ENCODE data around the gene AMH. TPM values are rescaled to one million over a fixed set of nuclear protein-coding genes. Genes with fewer than 3 reads are reported as not detected.

The AMH gene
- total RNA-seq, 2 experiments from 2014 or later = 3.3 to 3.5 TPM

- intact Hi-C loops (cut with DNase I, micrococcal nuclease) = loop anchor here (10.0 kb wide), 2 partner anchors 218 to 382 kb away; partner anchors contain the start of gene BTBD2 (in 1 of the 2)
- Mint-ChIP-seq H3K4me3 (peak overlapping the region; percentile 51), H3K36me3 (ENCODE audit: low read depth) (peaks cover 34% of the 10 kb centered on the region)
Observed at GRCh38 chr19:2232286-2233151, 16.6 kb upstream of the AMH start.

DNA sequence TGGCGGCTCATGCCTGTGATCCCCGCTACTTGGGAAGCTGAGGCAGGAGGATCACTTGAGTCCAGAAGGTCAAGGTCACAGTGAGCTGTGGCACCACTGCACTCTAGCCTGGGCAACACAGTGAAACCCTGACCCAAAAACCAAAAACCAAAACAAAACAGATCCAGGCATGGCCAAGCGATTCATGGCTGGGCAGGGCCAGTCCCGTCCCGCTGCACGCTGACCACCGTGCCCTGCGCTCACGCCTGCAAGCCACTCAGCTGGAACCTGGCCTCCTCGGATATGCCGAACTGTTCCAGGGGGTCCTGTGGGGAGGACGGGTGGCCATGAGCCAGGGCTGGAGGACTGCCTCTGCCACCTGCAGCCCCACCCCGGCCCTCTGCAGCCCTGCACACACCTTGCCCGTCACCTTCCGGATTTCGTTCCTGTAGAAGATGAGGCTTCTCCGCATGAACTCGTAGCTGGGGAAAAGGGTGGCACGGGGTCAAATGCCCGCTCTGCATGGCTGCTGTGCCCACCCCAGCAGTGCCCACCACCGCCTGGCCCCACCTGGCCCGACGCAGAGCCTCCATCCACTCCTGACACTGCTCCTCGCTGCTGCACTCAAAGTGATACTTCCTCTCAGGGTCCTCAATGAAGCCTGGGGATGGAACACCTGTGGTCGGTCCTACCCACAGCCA is 15.4 kb upstream of the AMH start:
- POLR2A ChIA-PET = interaction anchor here (1.1 kb wide), 1 partner anchor 36 kb away, joined by 4 read pairs; no protein-coding TSS in a partner anchor

More at GRCh38 chr19:2232286-2233151, 16.6 kb upstream of the AMH start:
- H3K27me3 ChIP-seq (ENCODE audit: control insufficient read depth in 1 of 2, insufficient read depth in 2 of 2, low read length in 2 of 2) = no peaks in the 10 kb centered on the region
- Mint-ChIP-seq H3K27ac (no peak overlapping the region), H3K4me1 (ENCODE audit: low read depth) (peaks cover 23% of the 10 kb centered on the region), H3K27me3 (peaks cover 4% of the 10 kb centered on the region), H3K9me3 (no peaks in the 10 kb centered on the region)
- H3K36me3 ChIP-seq (ENCODE audit: insufficient read depth, low read length) = peaks cover 44% of the 10 kb centered on the region
- H3K4me1 ChIP-seq (ENCODE audit: insufficient read depth, low read length) = peaks cover 45% of the 10 kb centered on the region
- TF ChIP-seq, protein P1, sequence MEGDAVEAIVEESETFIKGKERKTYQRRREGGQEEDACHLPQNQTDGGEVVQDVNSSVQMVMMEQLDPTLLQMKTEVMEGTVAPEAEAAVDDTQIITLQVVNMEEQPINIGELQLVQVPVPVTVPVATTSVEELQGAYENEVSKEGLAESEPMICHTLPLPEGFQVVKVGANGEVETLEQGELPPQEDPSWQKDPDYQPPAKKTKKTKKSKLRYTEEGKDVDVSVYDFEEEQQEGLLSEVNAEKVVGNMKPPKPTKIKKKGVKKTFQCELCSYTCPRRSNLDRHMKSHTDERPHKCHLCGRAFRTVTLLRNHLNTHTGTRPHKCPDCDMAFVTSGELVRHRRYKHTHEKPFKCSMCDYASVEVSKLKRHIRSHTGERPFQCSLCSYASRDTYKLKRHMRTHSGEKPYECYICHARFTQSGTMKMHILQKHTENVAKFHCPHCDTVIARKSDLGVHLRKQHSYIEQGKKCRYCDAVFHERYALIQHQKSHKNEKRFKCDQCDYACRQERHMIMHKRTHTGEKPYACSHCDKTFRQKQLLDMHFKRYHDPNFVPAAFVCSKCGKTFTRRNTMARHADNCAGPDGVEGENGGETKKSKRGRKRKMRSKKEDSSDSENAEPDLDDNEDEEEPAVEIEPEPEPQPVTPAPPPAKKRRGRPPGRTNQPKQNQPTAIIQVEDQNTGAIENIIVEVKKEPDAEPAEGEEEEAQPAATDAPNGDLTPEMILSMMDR (IDR thresholded peaks at IDR 0.05) = no peak
- H3K4me3 ChIP-seq (ENCODE audit: low read length) = no peak overlapping the region
- POLR2A ChIA-PET = no interaction called here
- ATAC-seq (ENCODE audit: poor library complexity) (no peak), DNase-seq (no peak)
- H3K9me3 ChIP-seq (ENCODE audit: control insufficient read depth in 1 of 2, insufficient read depth in 1 of 2, low read length in 2 of 2) = no peaks in the 10 kb centered on the region
- H3K27ac ChIP-seq (ENCODE audit: low read depth in 1 of 2, low read length in 2 of 2) = no peak overlapping the region
- CTCF ChIA-PET = no interaction called here

DNA sequence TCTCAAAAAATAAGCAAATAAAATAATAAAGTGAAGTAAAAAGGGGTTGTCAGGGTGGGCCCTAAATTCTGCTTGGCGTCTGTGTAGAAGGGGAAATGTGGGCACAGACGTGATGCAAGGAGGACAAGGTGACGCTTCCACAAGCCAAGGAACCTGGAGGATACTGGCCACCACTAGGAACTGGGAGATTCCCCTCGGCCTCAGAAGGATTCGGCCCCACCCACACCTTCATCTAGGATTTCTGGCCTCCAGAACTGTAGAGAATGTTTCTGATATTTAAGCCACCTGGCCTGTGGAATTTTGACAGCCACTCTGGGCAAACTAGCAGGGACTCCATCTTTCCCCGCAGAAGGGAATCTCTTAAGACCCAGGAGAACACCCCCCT is 14.1 kb upstream of the AMH start:
- peaks cover 32% of the 10 kb centered on the region for H3K36me3 ChIP-seq (ENCODE audit: insufficient read depth, low read length)
- Mint-ChIP-seq H3K27me3 (peaks cover 4% of the 10 kb centered on the region), H3K4me1 (ENCODE audit: low read depth) (peaks cover 48% of the 10 kb centered on the region), H3K27ac (peak overlapping the region; percentile 76), H3K36me3 (ENCODE audit: low read depth) (peaks cover 43% of the 10 kb centered on the region), H3K9me3 (no peaks in the 10 kb centered on the region), H3K4me3 (peak overlapping the region; percentile 88)
- TF ChIP-seq, protein P1 (IDR thresholded peaks at IDR 0.05) = no peak
- DNase-seq (no peak), ATAC-seq (ENCODE audit: poor library complexity) (no peak)
- no peak overlapping the region for H3K27ac ChIP-seq (ENCODE audit: low read depth in 1 of 2, low read length in 2 of 2)
- peaks cover 64% of the 10 kb centered on the region for H3K4me1 ChIP-seq (ENCODE audit: insufficient read depth, low read length)
- intact Hi-C loops (cut with DNase I, micrococcal nuclease) = loop anchor here (2.0 to 10.0 kb wide), 5 partner anchors 78 to 380 kb away; partner anchors contain the start of gene BTBD2 (in 1 of the 2)
- ChIA-PET POLR2A (no interaction called here), CTCF (interaction anchor here (1.8 to 3.2 kb wide), 2 partner anchors 39 to 79 kb away, joined by 8 to 11 read pairs; no protein-coding TSS in a partner anchor)
- H3K4me3 ChIP-seq (ENCODE audit: low read length) = peak overlapping the region; percentile 80
- H3K27me3 ChIP-seq (ENCODE audit: control insufficient read depth in 1 of 2, insufficient read depth in 2 of 2, low read length in 2 of 2) = no peaks in the 10 kb centered on the region
- H3K9me3 ChIP-seq (ENCODE audit: control insufficient read depth in 1 of 2, insufficient read depth in 1 of 2, low read length in 2 of 2) = no peaks in the 10 kb centered on the region

More for the DNA sequence above, 15.4 kb upstream of the AMH start:
- H3K4me3 Mint-ChIP-seq = peak overlapping the region; percentile 45
- DNase-seq (no peak), ATAC-seq (ENCODE audit: poor library complexity) (no peak)
- H3K9me3 Mint-ChIP-seq = no peaks in the 10 kb centered on the region
- H3K27me3 ChIP-seq (ENCODE audit: control insufficient read depth in 1 of 2, insufficient read depth in 2 of 2, low read length in 2 of 2) = no peaks in the 10 kb centered on the region
- no peak overlapping the region for H3K4me3 ChIP-seq (ENCODE audit: low read length)
- H3K4me1 Mint-ChIP-seq (ENCODE audit: low read depth) = peaks cover 35% of the 10 kb centered on the region
- no peaks in the 10 kb centered on the region for H3K9me3 ChIP-seq (ENCODE audit: control insufficient read depth in 1 of 2, insufficient read depth in 1 of 2, low read length in 2 of 2)
- TF ChIP-seq, protein P1 (IDR thresholded peaks at IDR 0.05) = no peak
- no peak overlapping the region for H3K27ac ChIP-seq (ENCODE audit: low read depth in 1 of 2, low read length in 2 of 2)
- H3K4me1 ChIP-seq (ENCODE audit: insufficient read depth, low read length) = peaks cover 56% of the 10 kb centered on the region
- peaks cover 40% of the 10 kb centered on the region for H3K36me3 ChIP-seq (ENCODE audit: insufficient read depth, low read length)
- no peak overlapping the region for H3K27ac Mint-ChIP-seq
- intact Hi-C loops (cut with DNase I, micrococcal nuclease) = loop anchor here (2.0 to 10.0 kb wide), 3 partner anchors 77 to 381 kb away; partner anchors contain the start of gene BTBD2 (in 1 of the 2)
- peaks cover 37% of the 10 kb centered on the region for H3K36me3 Mint-ChIP-seq (ENCODE audit: low read depth)
- peaks cover 4% of the 10 kb centered on the region for H3K27me3 Mint-ChIP-seq
- CTCF ChIA-PET = interaction anchor here (3.2 kb wide), 1 partner anchor 78 kb away, joined by 11 read pairs; no protein-coding TSS in a partner anchor

Measured in CD4-positive, alpha-beta T cell (primary cell).